Activated CD8-positive, alpha-beta memory T cell treated with anti-CD3 and anti-CD28 coated beads, Interleukin-2, amount 50 U/mL, for 4 hours (primary cell): Measurements from ENCODE around the gene KRTAP6-3.

Source experiments
- DNase-seq: peaks from one replicate; pipeline ENCODE4 v3.0.0-alpha.2; 2020

The KRTAP6-3 gene

GRCh38 chr21:30592140-30592539, at the start of gene KRTAP6-3:
TSS of gene KRTAP6-3 (plus strand) at chr21:30592440. CDS start at chr21:30592446, 6 bp downstream.
- DNase-seq, result no peak

GRCh38 chr21:30552782-30553181, 39.5 kb upstream of the KRTAP6-3 start:
- DNase-seq, result no peak

- no peak for DNase-seq
These were observed 37.1 kb upstream of the KRTAP6-3 start for GRCh38 chr21:30555095-30555494.

GRCh38 chr21:30561264-30561895, 30.9 kb upstream of the KRTAP6-3 start, which contains the start of gene KRTAP19-7:
TSS of gene KRTAP19-7 (minus strand) at chr21:30561314. CDS start at chr21:30561289, 25 bp downstream.
- no peak for DNase-seq

GRCh38 chr21:30561957-30562356, 30.3 kb upstream of the KRTAP6-3 start:
- DNase-seq, result no peak

GRCh38 chr21:30563072-30563471, 29.2 kb upstream of the KRTAP6-3 start:
- no peak for DNase-seq

GRCh38 chr21:30563630-30564029, 28.6 kb upstream of the KRTAP6-3 start:
- no peak for DNase-seq

- DNase-seq, result no peak
These were observed 24.6 kb upstream of the KRTAP6-3 start for GRCh38 chr21:30567617-30568016.

- no peak for DNase-seq
These were observed 14.5 kb upstream of the KRTAP6-3 start for GRCh38 chr21:30577766-30578165.

- no peak for DNase-seq
These were observed 12.9 kb upstream of the KRTAP6-3 start for GRCh38 chr21:30579346-30579745.

GRCh38 chr21:30580132-30580531, 12.1 kb upstream of the KRTAP6-3 start:
- DNase-seq, result no peak

- no peak for DNase-seq
These were observed 9.4 kb upstream of the KRTAP6-3 start for GRCh38 chr21:30582870-30583269.

- DNase-seq, result no peak
These were observed 1.9 kb upstream of the KRTAP6-3 start, which contains the start of gene KRTAP22-2 for GRCh38 chr21:30590297-30590696. TSS of gene KRTAP22-2 (minus strand) at chr21:30590397.

GRCh38 chr21:30598802-30599201, 6.6 kb downstream of the KRTAP6-3 start, which contains the start of gene KRTAP6-2:
TSS of gene KRTAP6-2 (minus strand) at chr21:30598902. CDS start at chr21:30598874, 28 bp downstream.
- no peak for DNase-seq

- no peak for DNase-seq
These were observed 8.5 kb downstream of the KRTAP6-3 start, which contains the start of gene KRTAP22-1 for GRCh38 chr21:30600787-30601186. TSS of gene KRTAP22-1 (plus strand) at chr21:30601087.

- DNase-seq, result no peak
These were observed 13.7 kb downstream of the KRTAP6-3 start for GRCh38 chr21:30605968-30606367.

- no peak for DNase-seq
These were observed 19.9 kb downstream of the KRTAP6-3 start for GRCh38 chr21:30612132-30612531.

GRCh38 chr21:30613836-30614235, 21.6 kb downstream of the KRTAP6-3 start, which contains the start of gene KRTAP6-1:
TSS of gene KRTAP6-1 (minus strand) at chr21:30613930. CDS start at chr21:30613904, 26 bp downstream.
- DNase-seq, result no peak

- DNase-seq, result no peak
These were observed 23.0 kb downstream of the KRTAP6-3 start for GRCh38 chr21:30615199-30615598.

- no peak for DNase-seq
These were observed 23.9 kb downstream of the KRTAP6-3 start, which contains the start of gene KRTAP20-1 for GRCh38 chr21:30616125-30616524. TSS of gene KRTAP20-1 (plus strand) at chr21:30616425. CDS start at chr21:30616455, 30 bp downstream.

GRCh38 chr21:30620080-30620479, 27.8 kb downstream of the KRTAP6-3 start:
- no peak for DNase-seq

- no peak for DNase-seq
These were observed 28.3 kb downstream of the KRTAP6-3 start, which contains the start of gene KRTAP20-4 for GRCh38 chr21:30620522-30620921. TSS of gene KRTAP20-4 (plus strand) at chr21:30620627.

- no peak for DNase-seq
These were observed 31.1 kb downstream of the KRTAP6-3 start for GRCh38 chr21:30623362-30623761.

GRCh38 chr21:30625449-30626165, 33.4 kb downstream of the KRTAP6-3 start:
- DNase-seq, result no peak
